Stimulated activated CD8-positive, alpha-beta memory T cell treated with anti-CD3 and anti-CD28 coated beads, Interleukin-15, amount 100 ng/mL, for 4 hours (primary cell): Measurements from ENCODE around the gene LPO.

ENCODE experiments used
- DNase-seq, 2 donors: peaks; one replicate each; pipeline ENCODE4 v3.0.0-alpha.2; 2020; ENCODE audit warnings: low read depth in 2 of 2

The LPO gene

GRCh38 chr17:58262149-58262548, 23.8 kb downstream of the LPO start:
- DNase-seq, result no peak

GRCh38 chr17:58263773-58264172, 25.4 kb downstream of the LPO start:
- no peak for DNase-seq

- no peak for DNase-seq
These were observed 26.2 kb downstream of the LPO start for GRCh38 chr17:58264407-58265103.

DNA sequence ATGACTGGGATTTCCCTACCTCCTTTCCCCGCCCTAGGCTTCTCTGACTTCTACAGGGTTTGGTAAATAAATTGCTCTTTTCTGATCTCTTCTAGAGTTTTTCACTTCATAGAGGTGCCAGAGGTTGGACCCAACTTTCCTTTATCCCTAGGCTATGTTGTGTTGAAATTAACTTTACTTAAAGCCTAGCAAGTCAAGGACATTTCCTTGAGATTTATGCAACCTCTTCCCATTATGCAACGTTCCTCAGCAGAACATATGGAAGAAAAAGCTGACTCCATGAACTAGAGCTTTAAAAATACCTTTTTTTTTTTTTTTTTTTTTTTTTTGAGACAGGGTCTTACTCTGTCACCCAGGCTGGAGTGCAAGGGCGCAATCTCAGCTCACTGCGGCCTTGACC, 26.9 kb downstream of the LPO start:
- no peak for DNase-seq

GRCh38 chr17:58265902-58266875, 27.8 kb downstream of the LPO start:
- no peak for DNase-seq

- no peak for DNase-seq
These were observed 29.3 kb downstream of the LPO start for GRCh38 chr17:58267347-58268324.

DNA sequence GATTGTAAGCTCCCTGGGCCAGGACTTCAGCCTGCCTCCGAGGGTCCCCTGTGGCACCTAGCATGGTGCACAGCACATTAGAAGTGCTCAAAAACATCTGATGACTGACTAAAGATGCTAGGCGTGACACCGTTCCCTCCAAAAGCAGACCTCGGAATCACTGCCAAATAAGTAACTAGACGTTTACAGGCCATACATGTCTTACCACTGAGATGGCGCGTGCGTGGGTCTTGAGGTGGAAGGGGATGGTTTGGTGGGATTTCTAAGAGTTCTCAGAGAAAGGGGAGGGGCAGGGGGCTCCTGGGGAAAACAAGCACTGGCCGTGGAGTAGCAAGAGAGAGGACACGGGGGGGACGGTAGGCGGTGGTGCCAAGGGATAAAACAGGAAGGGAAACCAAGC, 29.9 kb downstream of the LPO start:
- DNase-seq, result no peak

DNA sequence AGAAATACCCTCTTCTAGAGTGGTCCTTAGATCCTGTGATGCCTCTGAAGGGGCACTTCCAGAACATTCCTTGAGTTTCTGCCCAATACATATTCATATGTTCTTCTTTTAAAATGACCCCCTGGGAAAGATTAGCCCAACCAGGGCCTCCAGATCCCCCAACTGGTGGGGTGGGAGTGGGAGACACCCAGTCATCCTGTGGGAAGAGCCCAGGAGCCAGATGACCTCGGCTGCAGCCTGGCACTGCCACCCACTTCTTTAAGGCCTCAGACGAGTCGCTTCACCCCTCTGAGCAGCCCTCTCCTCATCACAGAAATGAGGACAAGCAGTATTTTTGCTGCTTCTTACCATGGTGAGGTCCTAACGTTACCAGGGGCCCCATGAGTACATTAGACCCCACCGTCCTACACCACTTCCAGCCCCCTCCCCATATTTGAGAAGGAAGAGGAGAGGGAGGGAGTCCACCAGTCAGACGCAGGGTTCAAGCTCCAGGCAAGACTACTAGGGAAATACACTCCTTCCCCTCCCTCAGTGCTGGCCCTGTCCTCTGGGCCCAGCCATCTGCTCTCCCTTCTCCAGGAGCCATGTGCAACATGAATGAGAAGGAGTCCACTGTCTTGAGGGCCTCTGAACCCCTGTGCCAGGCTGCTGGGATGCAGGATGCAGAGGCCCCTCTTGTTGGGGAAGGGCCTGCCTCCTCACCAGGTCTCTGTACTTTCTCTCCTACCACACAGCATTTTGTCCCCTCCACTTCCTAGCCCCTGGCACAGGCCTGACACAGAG, 30.6 kb downstream of the LPO start:
- no peak for DNase-seq

- no peak for DNase-seq
These were observed 31.3 kb downstream of the LPO start for GRCh38 chr17:58269557-58270291.

- DNase-seq, result no peak
These were observed 32.3 kb downstream of the LPO start for GRCh38 chr17:58270476-58271215.

DNA sequence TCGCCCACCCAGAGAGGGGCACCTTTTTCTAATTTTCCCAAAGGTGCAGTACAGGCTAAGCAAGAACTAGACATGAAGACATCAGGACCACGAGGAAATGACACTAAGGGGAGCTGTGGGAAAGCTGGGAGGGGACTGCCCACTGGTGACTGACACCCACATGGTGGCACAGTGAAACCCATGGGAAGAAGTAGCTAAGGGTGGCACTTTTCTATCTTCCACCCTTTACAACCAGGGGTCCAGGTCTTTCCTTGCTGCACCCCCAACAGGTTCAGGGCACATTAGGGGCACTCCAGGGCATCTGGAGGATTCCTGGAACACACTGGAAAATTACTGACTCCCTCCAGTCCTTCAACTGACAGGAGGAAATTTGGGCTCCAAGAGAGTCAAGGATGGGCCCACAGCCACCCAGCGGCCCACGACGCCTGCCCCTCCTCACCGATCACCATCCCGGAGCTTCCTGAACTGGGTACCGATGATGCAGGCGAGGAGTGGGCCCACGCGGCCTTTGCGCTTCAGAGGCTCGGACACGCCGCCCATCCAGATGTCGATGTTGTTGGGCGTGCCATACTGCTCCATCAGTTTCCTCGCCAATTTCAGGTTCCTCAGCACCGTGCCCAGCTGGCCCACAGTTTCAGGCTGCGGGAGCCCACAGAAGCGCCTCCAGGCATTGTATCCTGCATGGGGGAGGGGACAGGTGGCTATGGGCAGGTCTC, 33.0 kb downstream of the LPO start:
- no peak for DNase-seq

DNA sequence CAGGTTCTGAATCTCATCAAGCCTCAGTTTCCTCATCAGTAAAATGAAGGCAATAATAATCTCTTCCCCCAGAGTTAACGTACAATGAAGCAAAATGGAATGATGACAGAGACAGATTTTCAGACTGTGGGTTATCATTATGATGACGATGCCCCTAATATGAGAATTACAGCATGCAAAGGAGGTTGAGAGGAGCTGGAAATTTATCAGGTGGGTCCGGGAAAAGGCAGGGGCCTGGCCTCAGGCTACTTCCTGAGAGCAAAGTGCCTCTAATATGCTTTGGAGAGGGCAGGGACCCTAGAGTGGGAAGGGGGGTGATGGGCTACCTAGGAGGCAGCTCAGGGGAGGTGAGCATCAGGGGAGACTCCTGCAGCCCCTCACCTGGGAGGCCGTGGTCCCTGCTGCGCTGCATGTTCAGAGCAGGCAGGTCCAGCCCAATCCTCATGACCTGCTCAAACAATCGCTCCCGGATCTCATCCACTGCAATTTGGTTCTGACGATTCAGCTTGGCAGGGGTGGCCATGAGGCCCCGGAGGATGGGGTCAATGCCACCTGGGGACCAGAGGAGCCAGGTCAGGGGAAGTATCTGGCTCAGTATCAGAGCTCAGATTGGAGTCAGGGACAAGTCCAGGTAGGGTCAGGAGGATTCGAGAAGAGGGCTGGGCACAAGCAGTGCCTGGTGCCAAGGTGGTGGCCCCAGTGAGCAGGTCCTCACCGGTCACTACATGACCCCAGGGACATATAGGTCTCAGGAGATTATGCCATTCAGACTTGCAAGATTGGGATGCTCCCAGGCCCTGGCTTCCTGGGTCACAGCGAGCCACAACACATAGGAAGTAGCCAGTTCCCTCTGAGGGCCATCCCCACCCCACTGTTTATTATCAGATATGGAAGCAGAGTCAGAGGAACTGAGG, 34.2 kb downstream of the LPO start:
- DNase-seq, result no peak

DNA sequence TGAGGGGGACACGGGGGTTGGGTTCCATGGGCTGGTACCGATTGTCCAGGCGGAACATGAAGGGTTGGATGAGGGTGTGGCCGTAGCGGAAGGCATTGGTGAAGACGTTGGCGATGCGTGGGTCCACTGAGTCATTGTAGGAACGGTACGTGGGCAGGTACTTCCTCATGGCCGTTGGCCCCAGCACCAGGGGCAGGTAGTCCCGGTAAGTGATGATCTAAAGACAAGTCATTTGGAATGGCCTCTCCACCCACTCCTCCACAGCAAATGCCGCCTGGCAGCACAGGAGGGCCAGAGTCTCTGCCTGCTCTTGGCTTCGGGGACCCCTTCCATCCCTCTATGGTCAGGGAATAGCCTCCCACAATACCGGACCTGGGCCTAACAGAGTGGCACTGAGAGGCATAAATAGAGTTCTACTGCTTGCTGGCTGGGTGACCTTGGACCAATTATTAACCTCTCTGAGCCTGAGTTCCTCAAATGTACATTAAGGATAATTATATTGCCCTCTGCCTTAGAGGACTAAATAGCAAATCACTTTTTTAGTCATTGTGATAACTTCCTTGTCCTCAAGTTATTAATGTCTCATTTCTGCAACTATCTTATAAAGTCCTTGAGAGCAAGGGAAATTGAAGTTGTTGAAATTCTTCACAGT, 35.2 kb downstream of the LPO start:
- no peak for DNase-seq

GRCh38 chr17:58275417-58275816, 37.0 kb downstream of the LPO start:
- no peak for DNase-seq

- no peak for DNase-seq
These were observed 38.0 kb downstream of the LPO start for GRCh38 chr17:58276423-58276822.

DNA sequence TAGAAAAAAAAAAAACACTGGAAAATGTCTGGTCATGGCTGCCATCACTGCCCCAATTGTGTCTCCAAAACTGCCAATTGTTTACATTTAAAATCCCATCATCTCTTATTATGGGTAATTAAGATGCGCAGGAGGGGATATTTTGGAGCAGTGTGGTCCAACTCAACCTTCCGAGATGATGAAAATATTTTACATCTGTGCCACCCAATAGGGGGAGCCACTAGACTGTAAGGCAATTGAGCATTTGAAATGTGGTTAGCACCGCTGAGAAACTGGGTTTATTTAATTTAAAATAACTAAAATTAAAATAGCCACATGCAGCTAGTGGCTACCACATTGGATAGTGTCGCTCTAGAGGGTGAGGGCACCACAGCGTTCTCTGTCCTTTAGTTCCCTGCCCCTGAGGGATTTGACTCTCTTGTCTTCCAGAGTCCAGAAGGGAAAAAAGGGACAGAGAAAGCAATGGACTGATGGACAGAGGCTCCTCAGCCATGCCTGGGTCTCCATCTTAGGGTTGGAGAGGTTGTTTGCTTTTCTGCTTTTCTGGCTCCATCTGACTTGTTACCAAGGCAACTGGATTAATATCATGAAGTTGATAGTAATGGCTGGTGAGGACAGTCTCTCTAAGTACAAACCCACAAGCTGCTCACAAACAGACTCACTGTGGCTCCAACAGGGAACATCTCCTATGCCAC, 38.9 kb downstream of the LPO start:
- no peak for DNase-seq
